ENCODE results near the gene CYP3A5. TPM values are rescaled to one million over a fixed set of nuclear protein-coding genes. Genes with fewer than 3 reads are reported as not detected.

The CYP3A5 gene
- total and polyA plus RNA-seq, 2 of the 8 experiments (the other 6 are each of a cell fraction or from before 2014, with no cell fraction given): 0.06 TPM; not detected in 1

GRCh38 chr7:99618726-99619125 lies 61.1 kb downstream of the CYP3A5 start (continued):
- no peak for TF ChIP-seq BRCA1 (IDR thresholded peaks at IDR 0.05; ENCODE audit: low read depth, low read length)
- TF ChIP-seq USF2 (IDR thresholded peaks at IDR 0.05; ENCODE audit: low read length): no peak
- TF ChIP-seq EZH2 (IDR thresholded peaks at IDR 0.05; ENCODE audit: low read depth, low read length, severe bottlenecking): no peak
- no peak for TF ChIP-seq KDM4A (IDR thresholded peaks at IDR 0.05; ENCODE audit: low read depth, low read length, severe bottlenecking)
- no peak for TF ChIP-seq KDM5A (IDR thresholded peaks at IDR 0.05; ENCODE audit: low read length)
- TF ChIP-seq SRF (IDR thresholded peaks at IDR 0.05; ENCODE audit: low read depth, low read length): no peak
- TF ChIP-seq EGR1 (IDR thresholded peaks at IDR 0.05; ENCODE audit: borderline replicate concordance, low read depth, low read length): no peak
- TF ChIP-seq CBX8 (IDR thresholded peaks at IDR 0.05; ENCODE audit: borderline replicate concordance, low read depth, low read length): no peak
- no peak for TF ChIP-seq HDAC2 (IDR thresholded peaks at IDR 0.05; ENCODE audit: borderline replicate concordance in 1 of 2, low read depth in 2 of 2, low read length in 2 of 2)

Data from H1 (cell line).